DND-41 (cell line): Measurements from ENCODE around the gene ATP11B.

Experiments used
- EZH2 ChIP-seq: IDR thresholded peaks from 3 replicates; pipeline ENCODE4 v1.6.1; 2012; ENCODE audit warnings: borderline replicate concordance, low read depth, mild to moderate bottlenecking, moderate library complexity, low read length, inconsistent platforms; ENCODE audit not compliant: severe bottlenecking
- TF ChIP-seq, protein P1 (sequence below): IDR thresholded peaks from 2 replicates; pipeline ENCODE4 v1.5.1; 2012; ENCODE audit warnings: borderline replicate concordance, low read length, moderate library complexity, mild to moderate bottlenecking; ENCODE audit not compliant: poor library complexity, severe bottlenecking; ENCODE audit errors: extremely low read depth

DNA sequence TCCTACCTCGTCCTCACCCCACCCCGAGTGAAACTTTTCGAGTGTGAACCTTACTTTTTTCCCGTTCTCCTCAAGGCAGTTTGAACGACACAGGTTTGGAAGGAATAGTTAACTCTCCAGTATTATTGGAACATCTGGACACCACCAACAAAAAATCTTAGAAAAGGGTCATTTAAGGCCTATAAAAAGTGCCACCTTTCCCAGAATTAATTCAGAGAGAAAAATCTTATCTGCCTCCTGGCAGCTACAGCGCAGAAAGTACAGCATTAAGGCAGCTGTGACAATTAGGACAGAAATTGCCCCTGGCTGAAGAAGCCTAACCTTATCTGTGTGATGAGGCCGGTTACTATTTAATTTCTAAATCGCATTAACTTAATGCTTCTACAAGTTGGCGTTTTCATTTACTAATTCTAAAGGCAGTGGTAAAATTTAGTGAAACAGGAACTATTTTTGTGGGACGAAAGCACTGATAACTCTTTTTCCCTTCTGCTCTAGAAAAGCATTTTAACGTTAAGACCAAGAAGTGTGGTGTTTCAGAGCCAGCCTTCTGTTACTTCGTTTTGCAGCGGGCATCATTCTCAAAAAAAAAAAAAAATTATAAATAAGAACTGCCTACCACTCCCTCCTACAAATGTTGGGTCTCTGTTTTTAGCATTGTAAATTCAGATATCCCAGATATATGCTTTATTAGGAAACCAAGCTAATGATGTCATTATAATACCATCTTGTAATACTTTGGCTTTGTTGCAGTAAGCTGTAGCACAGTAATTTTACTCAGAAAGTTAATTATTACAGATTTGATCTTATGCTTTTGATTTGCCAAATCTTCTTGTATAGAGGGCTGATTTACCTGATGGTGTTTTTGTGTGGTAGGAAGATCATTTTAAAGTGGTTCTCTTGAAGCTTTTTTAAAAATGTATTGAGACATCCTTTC lies 1.4 kb downstream of the ATP11B start:
- TF ChIP-seq, protein P1, sequence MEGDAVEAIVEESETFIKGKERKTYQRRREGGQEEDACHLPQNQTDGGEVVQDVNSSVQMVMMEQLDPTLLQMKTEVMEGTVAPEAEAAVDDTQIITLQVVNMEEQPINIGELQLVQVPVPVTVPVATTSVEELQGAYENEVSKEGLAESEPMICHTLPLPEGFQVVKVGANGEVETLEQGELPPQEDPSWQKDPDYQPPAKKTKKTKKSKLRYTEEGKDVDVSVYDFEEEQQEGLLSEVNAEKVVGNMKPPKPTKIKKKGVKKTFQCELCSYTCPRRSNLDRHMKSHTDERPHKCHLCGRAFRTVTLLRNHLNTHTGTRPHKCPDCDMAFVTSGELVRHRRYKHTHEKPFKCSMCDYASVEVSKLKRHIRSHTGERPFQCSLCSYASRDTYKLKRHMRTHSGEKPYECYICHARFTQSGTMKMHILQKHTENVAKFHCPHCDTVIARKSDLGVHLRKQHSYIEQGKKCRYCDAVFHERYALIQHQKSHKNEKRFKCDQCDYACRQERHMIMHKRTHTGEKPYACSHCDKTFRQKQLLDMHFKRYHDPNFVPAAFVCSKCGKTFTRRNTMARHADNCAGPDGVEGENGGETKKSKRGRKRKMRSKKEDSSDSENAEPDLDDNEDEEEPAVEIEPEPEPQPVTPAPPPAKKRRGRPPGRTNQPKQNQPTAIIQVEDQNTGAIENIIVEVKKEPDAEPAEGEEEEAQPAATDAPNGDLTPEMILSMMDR, result no peak
- TF ChIP-seq EZH2, result no peak
